A673 (cell line): ENCODE measurements around the gene SGK1. TPM values are rescaled to one million over a fixed set of nuclear protein-coding genes. Genes with fewer than 3 reads are reported as not detected.

Source experiments
- BruUV-seq: library from RNA; stranded (reverse); fragments of 400-500 nt; replicated peaks from 2 replicates; lab custom pipeline; 2021; lab: Mats Ljungman, UMichigan
- CTCF ChIA-PET: fragments of 300-600 bp; sonication (Branson Sonifier 250); formaldehyde crosslinking; loops from one replicate; lab custom pipeline; 2022; ENCODE audit warnings: antibody characterized with exemption; lab: Charles Lee
- POLR2A ChIA-PET: fragments of 300-600 bp; sonication (Branson Sonifier 250); formaldehyde crosslinking; loops from one replicate; lab custom pipeline; 2022; ENCODE audit warnings: antibody characterized with exemption; ENCODE audit not compliant: low non-redundant PET; lab: Charles Lee
- DNase-seq: peaks from one replicate; pipeline ENCODE4 v3.0.0-alpha.2; 2015; ENCODE audit warnings: low spot score
- H3K27ac ChIP-seq: fragments of 200-600 bp; sonication (generic); 2 replicates; pipeline ENCODE4 v1.5.1; 2016; ENCODE audit warnings: mixed run types, low read depth, mild to moderate bottlenecking, mixed read lengths, antibody characterized with exemption, low read length; ENCODE audit not compliant: poor library complexity, severe bottlenecking
- H3K27me3 ChIP-seq: fragments of 200-600 bp; sonication (generic); replicated peaks from 2 replicates; pipeline ENCODE4 v1.6.1; 2017; ENCODE audit warnings: mixed run types, low read depth, mild to moderate bottlenecking, mixed read lengths, antibody characterized with exemption, low read length; ENCODE audit not compliant: insufficient read depth, poor library complexity
- H3K36me3 ChIP-seq: fragments of 200-600 bp; sonication (generic); 2 replicates; pipeline ENCODE4 v1.6.1; 2016; ENCODE audit warnings: mixed run types, mild to moderate bottlenecking, mixed read lengths, antibody characterized with exemption, low read length; ENCODE audit not compliant: insufficient read depth, poor library complexity, severe bottlenecking
- H3K4me1 ChIP-seq: fragments of 200-600 bp; sonication (generic); 2 replicates; pipeline ENCODE4 v1.6.1; 2017; ENCODE audit warnings: mixed run types, mild to moderate bottlenecking, mixed read lengths, antibody characterized with exemption, low read length; ENCODE audit not compliant: insufficient read depth, poor library complexity, severe bottlenecking
- H3K4me3 ChIP-seq: fragments of 200-600 bp; sonication (generic); 2 replicates; pipeline ENCODE4 v1.5.1; 2016; ENCODE audit warnings: low read depth, mixed run types, mild to moderate bottlenecking, mixed read lengths, low read length; ENCODE audit not compliant: poor library complexity, severe bottlenecking
- H3K9me3 ChIP-seq: fragments of 200-600 bp; sonication (generic); 2 replicates; pipeline ENCODE4 v1.6.1; 2016; ENCODE audit warnings: mixed run types, low read depth, mild to moderate bottlenecking, mixed read lengths, antibody characterized with exemption, low read length; ENCODE audit not compliant: poor library complexity, severe bottlenecking
- CTCF ChIP-seq: fragments of 300-800, 200-600 bp; sonication (generic); conservative IDR thresholded peaks from 2 replicates; pipeline ENCODE4 v1.5.1; 2017; ENCODE audit warnings: low read depth, mild to moderate bottlenecking, antibody characterized with exemption, low read length, moderate library complexity, mixed read lengths
- EZH2 ChIP-seq: fragments of 200-600 bp; sonication (generic); IDR thresholded peaks from 2 replicates; pipeline ENCODE4 v1.6.1; 2017; ENCODE audit warnings: borderline replicate concordance, low read depth, mild to moderate bottlenecking, mixed read lengths, antibody characterized with exemption, low read length; ENCODE audit not compliant: poor library complexity, severe bottlenecking
- intact Hi-C: fragments of 100-400 bp; cut with micrococcal nuclease; formaldehyde crosslinking; loops from one replicate; pipeline ENCODE4 v1.10.0; 2022; ENCODE audit not compliant: unreplicated experiment
- total RNA-seq: library from RNA; stranded (reverse); gene quantifications from 2 replicates; pipeline ENCODE4 v1.2.3, GENCODE V29; 2021

Gene SGK1
- total RNA-seq, 1 experiment from 2014 or later: 73.3 TPM

GRCh38 chr6:134147034-134147533, 170.8 kb downstream of the SGK1 start:
- Histone ChIP-seq H3K27me3 (no peaks in the 10 kb centered on the region), H3K4me3 (no peak overlapping the region), H3K9me3 (no peaks in the 10 kb centered on the region), H3K4me1 (no peaks in the 10 kb centered on the region), H3K36me3 (no peaks in the 10 kb centered on the region), H3K27ac (no peak overlapping the region)
- TF ChIP-seq EZH2 (no peak), CTCF (no peak)
- intact Hi-C loops: no loop called here
- CTCF ChIA-PET: no interaction called here
- no TSS peak for BruUV-seq
- DNase-seq: no peak
- POLR2A ChIA-PET: no interaction called here

- ChIA-PET CTCF (interaction anchor here (0.6 kb wide), 1 partner anchor 794 kb away, joined by 3 read pairs; no protein-coding TSS in a partner anchor), POLR2A (no interaction called here)
- intact Hi-C loops: no loop called here
- no TSS peak for BruUV-seq
- Histone ChIP-seq H3K4me1 (no peaks in the 10 kb centered on the region), H3K27me3 (no peaks in the 10 kb centered on the region), H3K9me3 (no peaks in the 10 kb centered on the region), H3K27ac (no peak overlapping the region), H3K36me3 (no peaks in the 10 kb centered on the region), H3K4me3 (no peak overlapping the region)
- TF ChIP-seq CTCF (no peak), EZH2 (no peak)
- no peak for DNase-seq
Measured at GRCh38 chr6:134146268-134147033, 171.5 kb downstream of the SGK1 start.

GRCh38 chr6:134145786-134146185, 172.1 kb downstream of the SGK1 start:
- CTCF ChIA-PET: interaction anchor here (0.6 kb wide), 1 partner anchor 795 kb away, joined by 3 read pairs; no protein-coding TSS in a partner anchor
- H3K36me3 ChIP-seq: no peaks in the 10 kb centered on the region
- DNase-seq: peak; percentile 35

More at GRCh38 chr6:134145786-134146185, 172.1 kb downstream of the SGK1 start:
- H3K27me3 ChIP-seq: no peaks in the 10 kb centered on the region
- H3K9me3 ChIP-seq: no peaks in the 10 kb centered on the region
- no peak for TF ChIP-seq CTCF
- no peak for TF ChIP-seq EZH2
- H3K27ac ChIP-seq: no peak overlapping the region
- no peaks in the 10 kb centered on the region for H3K4me1 ChIP-seq
- intact Hi-C loops: no loop called here
- H3K4me3 ChIP-seq: no peak overlapping the region
- BruUV-seq: no TSS peak
- POLR2A ChIA-PET: no interaction called here
